Kidney glomerular epithelial cell (primary cell): Measurements from ENCODE around the gene ASB4.
"Not testable (repeated sequence)": the region's sequence is repeated elsewhere in the genome, so short reads cannot be mapped to it uniquely, and the experiment has no call there.

ENCODE experiments used
- DNase-seq: peaks from one replicate; lab custom pipeline; 2025; lab: John Stamatoyannopoulos, UW

Gene ASB4

DNA sequence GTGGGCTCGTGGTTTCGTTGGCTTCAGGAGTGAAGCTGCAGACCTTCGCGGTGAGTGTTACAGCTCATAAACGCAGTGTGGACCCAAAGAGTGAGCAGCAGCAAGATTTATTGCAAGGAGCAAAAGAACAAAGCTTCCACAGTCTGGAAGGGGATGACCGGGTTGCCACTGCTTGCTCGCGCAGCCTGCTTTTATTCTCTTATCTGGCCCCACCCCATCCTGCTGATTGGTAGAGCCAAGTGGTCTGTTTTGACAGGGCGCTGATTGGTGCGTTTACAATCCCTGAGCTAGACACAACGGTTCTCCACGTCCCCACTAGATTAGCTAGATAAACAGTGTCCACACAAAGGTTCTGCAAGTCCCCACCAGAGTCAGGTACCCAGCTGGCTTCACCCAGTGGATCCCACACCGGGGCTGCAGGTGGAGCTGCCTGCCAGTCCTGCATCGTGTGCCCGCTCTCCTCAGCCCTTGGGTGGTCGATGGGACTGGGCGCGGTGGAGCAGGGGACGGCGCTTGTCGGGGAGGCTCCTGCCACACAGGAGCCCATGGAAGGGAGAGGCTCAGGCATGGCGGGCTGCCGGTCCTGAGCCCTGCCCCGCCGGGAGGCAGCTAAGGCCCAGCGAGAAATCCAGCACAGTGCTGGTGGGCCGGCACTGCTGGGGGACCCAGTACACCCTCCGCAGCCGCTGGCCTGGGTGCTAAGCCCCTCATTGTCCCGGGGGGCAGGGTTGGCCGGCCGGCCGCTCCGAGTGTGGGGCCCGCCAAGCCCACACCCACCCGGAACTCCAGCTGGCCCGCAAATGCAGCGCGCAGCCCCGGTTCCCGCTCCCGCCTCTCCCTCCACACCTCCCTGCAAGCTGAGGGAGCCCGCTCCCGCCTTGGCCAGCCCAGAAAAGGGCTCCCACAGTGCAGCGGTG lies 66.5 kb downstream of the ASB4 start:
- not testable (repeated sequence) for DNase-seq

DNA sequence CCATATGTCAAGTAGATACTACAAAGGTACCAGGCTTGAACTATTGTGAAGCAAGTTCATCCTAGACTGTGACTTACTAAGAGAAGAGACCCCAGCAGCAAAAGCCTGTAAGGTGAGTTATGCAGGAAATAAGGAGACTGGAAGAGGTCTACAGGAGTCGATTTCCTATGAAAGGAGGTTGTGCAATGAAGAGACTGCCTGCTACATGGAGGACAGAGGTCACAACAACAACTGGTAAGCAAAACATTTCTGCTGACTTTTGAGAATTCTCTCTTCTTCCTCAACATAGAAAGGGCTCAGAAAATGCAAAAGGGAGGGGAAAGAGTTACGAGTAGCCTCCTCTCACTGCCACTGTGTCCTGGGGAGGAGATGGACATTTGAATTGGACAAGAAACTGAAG lies 68.2 kb downstream of the ASB4 start:
- no peak for DNase-seq

DNA sequence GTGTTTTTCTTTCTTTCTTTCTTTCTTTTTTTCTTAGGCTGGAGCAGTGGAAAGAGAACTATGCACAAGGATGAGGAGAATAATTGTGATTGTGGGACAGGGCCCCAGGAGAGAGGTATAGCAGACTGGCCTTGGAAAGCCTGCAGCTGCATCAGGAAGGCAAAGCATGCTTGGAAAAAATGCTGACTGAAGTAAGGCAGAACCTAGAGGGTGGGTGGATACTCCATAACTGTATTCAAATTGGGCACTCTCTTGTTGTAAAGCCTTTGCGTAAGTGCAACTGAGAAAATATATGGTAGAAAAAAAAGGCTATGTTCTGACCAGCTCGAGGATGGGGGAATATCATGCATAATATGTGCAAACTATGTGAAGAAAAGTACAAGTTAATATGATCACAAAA lies 71.0 kb downstream of the ASB4 start:
- no peak for DNase-seq

DNA sequence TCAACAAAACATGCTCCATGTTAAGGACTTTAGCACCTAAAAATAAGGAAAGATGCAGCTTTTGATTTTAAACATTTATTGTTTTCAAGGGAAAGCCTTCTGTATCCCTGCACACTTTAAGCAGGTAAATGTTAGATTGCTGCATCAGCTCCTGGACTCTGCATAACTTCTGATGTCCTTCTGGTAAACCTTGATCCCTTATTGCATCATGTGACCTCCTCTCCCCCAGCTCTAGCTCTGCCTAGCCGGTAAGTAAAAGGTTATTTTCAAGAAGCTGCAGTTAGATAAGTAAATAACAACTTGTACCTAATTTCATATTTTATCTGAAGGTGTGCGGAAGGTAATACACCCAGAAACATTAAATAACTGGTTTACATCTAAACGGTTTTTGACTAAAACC lies 73.1 kb downstream of the ASB4 start:
- no peak for DNase-seq

DNA sequence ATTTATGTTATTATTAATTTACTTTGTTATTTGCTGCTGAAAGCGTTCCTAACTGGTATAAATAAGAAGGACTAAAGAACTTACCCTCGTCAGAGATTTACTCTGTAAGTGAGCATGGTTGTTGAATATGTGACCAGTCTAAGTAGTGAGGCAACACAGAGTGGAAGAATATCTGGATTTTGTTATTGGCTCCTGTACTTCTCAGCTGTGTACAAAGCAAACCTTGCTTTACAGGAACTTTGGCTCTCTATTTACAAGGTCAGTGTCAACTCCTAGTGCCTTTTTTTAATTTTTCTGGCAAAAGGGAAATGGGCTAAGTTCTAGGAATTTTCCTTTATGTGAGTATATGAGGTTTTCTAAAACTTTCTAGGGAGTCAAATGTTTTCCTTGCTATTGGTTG lies 74.9 kb downstream of the ASB4 start:
- no peak for DNase-seq

DNA sequence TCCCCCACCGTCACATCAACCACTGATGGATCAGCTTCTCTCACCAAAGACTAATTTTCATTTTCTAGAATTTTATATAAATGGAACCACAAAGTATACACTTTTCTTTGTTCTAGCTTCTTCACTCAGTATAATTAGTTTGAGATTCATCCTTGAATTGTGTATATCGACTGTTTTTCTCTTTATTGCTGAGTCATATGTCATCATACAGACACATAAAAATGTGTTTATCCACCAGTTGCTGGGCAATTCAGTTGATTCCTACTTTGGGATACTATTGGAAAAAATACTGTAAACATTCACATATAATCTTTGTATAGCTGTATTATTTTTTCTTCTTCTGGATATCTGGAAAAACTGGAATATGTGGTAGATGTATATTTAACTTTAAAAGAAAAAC lies 84.0 kb downstream of the ASB4 start:
- DNase-seq = no peak

DNA sequence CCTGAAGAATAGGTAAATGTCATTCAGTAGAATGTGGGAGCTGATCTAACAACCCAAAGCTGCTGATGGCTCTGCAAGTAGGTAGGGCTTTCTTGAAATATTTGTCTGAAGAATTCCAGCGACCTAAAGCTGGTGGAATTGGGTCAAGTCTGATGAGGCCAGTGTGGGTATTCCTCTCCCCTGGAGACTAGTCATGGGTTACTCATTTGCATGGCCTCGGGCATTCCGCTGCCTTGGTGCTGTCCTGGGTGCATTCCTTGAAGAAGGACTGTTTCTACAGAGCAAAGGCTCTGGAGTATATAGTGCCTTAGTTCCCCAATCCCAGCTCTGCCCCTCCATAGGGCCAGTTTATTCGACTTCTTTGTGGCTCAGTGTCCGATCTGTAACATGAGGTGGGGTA lies 91.4 kb downstream of the ASB4 start:
- DNase-seq = peak; percentile 26

DNA sequence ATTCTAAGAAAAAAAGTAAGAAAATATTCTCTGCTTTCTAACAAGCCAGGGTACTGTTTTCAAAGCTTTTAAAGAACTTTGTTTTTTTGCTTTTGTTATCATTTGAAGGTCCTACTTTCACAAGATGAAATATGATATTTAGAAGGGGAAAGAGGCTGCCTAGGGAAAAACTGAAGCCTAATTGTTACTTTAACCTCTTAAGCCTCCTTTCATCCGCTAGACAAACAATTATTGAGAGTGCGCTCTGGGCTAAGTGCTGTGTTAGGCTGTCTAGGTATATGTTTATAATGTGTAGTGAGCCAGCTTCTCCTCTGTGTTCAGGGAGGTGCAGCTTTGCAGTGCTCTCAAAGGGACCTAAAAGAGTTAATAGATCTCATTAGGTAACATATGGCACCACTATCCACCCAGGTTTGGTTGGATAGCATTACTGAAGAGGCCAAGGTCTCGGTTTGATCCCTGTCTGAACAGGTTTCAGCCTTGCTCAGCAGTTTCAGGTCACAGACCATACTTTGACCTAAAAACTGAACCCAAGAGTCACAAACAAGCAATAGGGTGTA lies 92.6 kb downstream of the ASB4 start:
- DNase-seq = no peak

DNA sequence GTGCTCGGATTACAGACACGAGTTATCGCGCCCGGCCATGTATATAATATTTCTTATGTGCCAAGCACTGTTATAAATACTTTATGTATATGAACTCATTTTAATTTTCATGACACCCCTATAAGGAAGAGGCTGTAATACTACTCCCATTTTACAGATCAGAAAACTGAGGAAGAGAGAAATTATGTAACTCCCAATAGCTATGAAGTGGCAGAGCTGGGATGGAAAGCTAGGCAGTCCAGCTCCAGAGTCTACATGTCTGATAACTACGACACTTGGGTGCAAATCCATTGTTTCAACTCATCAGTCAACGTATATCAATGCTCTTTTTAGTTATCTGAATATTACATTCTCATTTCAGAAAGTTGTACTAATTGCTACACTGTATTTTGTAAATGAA lies 93.6 kb downstream of the ASB4 start:
- no peak for DNase-seq

DNA sequence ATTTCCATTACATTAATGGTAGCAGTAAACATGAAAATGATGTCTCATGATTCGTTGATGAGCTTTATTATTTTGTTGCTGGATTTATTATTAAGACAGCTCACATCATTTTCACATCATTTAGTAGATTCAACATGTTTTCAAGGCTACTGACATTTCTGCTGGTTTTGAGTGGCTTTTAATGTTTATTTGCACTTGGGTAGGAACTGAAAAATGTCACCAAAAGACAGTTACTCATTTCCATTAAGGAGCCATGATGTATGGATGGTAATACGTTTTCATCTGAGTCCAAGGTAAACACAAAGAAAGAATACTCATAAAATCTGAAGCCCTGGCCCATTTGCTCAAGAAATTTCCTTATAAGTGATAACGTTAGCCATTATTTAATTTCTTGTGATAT lies 95.7 kb downstream of the ASB4 start:
- DNase-seq = no peak

DNA sequence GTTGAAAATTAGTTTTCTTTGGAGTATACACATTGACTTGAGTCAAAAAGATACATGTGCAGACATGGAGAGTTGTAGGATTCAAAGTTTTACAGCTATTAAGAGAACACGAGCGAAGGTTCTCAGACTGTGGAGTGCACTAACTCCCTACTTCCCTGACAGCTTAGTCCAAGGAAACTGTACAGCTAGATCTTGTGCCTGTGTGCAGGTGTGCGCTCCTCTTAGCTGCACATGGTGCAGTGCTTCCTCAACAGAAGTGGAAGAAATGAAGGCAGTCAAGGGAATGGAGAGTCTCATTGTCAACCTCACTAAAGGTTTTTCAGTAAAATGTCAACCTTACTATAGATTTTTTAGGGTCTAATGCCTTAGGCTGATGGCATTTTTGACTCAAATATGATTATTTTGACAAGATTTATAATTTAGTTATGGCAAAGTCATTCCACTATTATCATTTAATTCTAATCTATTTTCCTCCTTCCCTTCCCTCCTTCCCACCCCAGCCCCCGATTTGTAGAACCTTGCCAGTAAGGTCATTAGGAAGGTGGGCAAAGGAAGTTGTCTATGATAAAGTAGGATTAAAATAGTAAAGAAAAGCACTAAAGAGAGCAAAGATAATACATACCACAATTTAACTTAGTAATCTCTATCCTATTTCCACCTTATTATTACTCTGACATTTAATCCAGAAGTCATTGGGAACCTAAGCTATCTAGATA lies 97.0 kb downstream of the ASB4 start:
- DNase-seq = no peak

DNA sequence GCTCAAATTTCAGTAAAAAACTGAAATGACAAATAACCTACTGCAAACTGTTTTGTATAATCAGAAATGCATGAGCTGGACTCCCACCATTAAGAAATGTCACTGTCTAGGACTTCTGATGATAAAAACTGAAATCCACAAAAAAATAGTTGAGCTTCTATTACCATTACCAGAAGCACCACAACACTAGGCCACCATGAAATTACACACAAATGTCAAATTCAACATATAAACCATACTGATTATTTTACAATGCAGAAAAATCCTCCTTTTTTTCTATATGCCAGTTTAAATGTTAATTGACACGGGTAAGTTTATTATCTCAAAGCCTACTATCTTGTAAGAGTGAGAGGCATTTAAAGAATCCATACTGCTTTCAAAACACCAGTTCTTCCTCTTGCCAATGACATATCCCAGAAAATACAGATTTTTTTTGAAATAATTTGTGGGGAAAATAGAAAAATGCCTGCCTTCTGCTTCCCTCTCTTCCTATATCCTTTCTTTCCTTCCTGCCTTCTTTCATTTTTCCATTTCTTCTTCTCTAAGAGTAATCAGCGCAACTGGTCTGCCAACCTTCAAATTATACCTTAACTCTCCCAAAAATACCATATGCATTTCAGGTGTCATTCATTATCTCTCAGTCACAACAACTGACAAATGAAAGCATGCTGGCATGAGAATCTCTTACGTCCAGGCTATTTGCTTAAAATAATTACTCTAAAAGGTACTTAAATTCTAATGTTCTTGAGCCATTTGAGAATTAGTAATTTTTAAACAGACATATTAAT lies 98.3 kb downstream of the ASB4 start:
- DNase-seq = no peak

DNA sequence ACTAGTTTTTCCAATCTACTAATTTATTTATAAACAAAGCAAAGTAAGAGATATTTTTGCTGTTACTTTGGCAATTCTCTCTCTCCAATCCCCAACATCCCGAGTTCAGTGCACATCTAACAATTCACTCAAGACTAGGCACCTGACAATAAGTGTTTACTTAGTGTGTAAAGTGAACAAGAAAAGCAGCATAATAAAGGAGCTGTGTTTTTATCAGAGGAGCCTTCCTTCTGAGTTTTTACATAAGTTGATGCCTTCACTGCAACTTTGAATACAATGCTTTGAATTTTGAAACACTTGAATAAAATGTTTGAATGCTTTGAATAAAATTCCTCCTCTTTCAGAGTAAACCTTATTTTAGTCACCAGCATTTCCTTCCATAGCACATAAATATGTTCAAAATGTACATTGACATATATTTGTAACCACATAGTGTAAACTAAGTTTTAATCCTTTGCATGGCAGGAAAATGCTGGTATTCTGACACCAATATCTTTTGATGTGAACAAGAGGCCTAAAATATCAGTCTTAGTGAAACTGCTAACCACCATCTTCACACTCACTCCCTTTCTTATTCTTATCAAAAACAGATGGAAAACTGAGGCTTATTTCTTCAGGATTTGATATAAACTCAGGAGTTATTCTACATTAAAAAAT lies 99.2 kb downstream of the ASB4 start:
- no peak for DNase-seq

DNA sequence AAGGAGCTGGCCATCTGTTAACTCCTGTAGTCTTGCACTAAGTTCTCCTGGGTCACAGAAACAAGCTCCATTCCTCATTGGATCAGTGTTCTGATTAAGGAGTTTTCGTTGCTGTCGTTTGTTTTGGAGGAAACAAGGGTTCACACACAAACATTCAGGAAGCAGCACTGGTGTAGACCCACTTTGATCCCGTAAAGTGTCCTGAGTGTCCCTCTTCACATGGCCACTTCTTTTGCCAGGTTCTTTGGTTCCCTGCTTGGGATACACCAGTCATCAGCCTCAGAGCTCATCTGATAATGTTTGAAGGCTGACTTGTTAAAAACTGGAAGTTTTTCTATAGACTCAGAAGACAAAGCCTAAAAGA lies 99.7 kb downstream of the ASB4 start:
- no peak for DNase-seq

DNA sequence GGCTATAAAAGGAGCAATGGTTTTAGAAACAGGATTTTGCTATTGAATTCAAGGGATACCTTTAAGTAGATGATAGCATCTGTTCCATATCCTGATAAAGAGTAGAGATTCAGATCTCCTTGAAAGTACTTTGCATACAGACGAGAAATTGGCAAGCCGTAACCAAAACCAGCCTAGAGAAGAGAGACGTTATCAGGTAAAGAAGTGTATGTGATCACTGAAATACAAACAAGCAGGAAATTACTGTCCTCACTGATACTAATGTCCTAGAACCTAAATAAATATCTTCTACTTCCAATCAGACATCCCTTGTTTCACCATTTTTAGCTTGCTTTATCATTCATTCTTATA lies 101.2 kb downstream of the ASB4 start:
- DNase-seq = no peak

DNA sequence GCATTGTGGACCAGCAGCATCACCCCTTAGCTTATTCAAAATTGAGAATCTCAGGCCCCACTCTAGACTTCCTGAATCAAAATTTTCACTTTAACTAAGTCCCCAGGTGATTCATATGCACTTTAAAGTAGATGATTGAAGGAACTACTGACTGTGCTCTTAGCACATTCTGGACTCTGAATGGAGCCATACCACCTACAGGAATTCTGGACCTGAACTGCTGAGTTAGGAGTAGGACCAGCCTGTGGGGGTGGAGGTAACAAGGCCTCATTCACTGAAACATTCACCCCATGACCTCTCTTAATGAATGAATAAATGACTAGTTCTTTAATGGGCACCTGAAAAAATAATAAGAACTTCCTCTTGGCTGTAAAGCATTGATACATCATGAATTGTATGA lies 103.3 kb downstream of the ASB4 start:
- DNase-seq = no peak

DNA sequence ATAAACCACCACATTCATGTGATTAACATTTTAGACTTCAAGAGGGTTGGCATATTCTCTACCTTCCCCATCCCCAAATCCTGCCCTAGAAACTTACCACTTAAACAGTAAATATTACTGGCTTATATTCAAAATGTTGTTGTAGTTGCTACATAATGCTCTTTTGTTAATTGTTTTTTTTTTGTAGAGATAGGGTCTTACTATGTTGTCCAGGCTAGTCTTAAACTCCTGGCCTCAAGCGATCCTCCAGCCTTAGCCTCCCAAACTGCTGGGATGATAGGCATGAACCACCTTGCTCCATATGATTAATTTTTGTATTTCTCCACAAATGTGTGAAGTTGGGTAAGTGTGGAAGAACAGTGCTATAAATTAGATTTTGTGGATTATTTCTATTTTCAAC lies 104.0 kb downstream of the ASB4 start:
- DNase-seq = no peak
